Measurements from ENCODE around the gene GINM1.

Gene GINM1

GRCh38 chr6:149560736-149561135 lies 5.4 kb upstream of the GINM1 start:
- no peak overlapping the region for H3K4me3 ChIP-seq (ENCODE audit: low read depth, low read length)
- H3K4me1 ChIP-seq (ENCODE audit: control insufficient read depth, insufficient read depth, low read length): no peaks in the 10 kb centered on the region
- peaks cover 6% of the 10 kb centered on the region; the same call in 1 of the 2 replicates for H3K27me3 ChIP-seq (ENCODE audit: control insufficient read depth, insufficient read depth, low read length)
- H3K36me3 ChIP-seq (ENCODE audit: control insufficient read depth, insufficient read depth, low read length): no peaks in the 10 kb centered on the region
- no peak overlapping the region for H3K27ac ChIP-seq (ENCODE audit: low read depth, low read length)
- H3K9me3 ChIP-seq (ENCODE audit: control insufficient read depth, insufficient read depth, low read depth, low read length): no peaks in the 10 kb centered on the region
- no peak overlapping the region for H3K9ac ChIP-seq (ENCODE audit: low read length)

- Histone ChIP-seq H3K36me3 (ENCODE audit: control insufficient read depth, insufficient read depth, low read length) (no peaks in the 10 kb centered on the region), H3K4me1 (ENCODE audit: control insufficient read depth, insufficient read depth, low read length) (peaks cover 7% of the 10 kb centered on the region; the same call in 1 of the 2 replicates), H3K27me3 (ENCODE audit: control insufficient read depth, insufficient read depth, low read length) (no peaks in the 10 kb centered on the region; the same call in 1 of the 2 replicates), H3K27ac (ENCODE audit: low read depth, low read length) (no peak overlapping the region), H3K9me3 (ENCODE audit: control insufficient read depth, insufficient read depth, low read depth, low read length) (no peaks in the 10 kb centered on the region), H3K9ac (ENCODE audit: low read length) (no peak overlapping the region), H3K4me3 (ENCODE audit: low read depth, low read length) (no peak overlapping the region)
Observed at GRCh38 chr6:149563203-149563927, 2.8 kb upstream of the GINM1 start.

- Histone ChIP-seq H3K9ac (ENCODE audit: low read length) (no peak overlapping the region), H3K36me3 (ENCODE audit: control insufficient read depth, insufficient read depth, low read length) (no peaks in the 10 kb centered on the region), H3K9me3 (ENCODE audit: control insufficient read depth, insufficient read depth, low read depth, low read length) (no peaks in the 10 kb centered on the region), H3K4me3 (ENCODE audit: low read depth, low read length) (no peak overlapping the region), H3K27me3 (ENCODE audit: control insufficient read depth, insufficient read depth, low read length) (no peaks in the 10 kb centered on the region; the same call in 1 of the 2 replicates), H3K27ac (ENCODE audit: low read depth, low read length) (no peak overlapping the region), H3K4me1 (ENCODE audit: control insufficient read depth, insufficient read depth, low read length) (peaks cover 7% of the 10 kb centered on the region; the same call in 1 of the 2 replicates)
Observed at GRCh38 chr6:149563928-149564325, 2.2 kb upstream of the GINM1 start.

GRCh38 chr6:149566410-149567193 lies 427 bp downstream of the GINM1 start:
- H3K36me3 ChIP-seq (ENCODE audit: control insufficient read depth, insufficient read depth, low read length): no peaks in the 10 kb centered on the region
- H3K27ac ChIP-seq (ENCODE audit: low read depth, low read length): peak overlapping the region; percentile 85
- H3K4me3 ChIP-seq (ENCODE audit: low read depth, low read length): peak overlapping the region; percentile 100
- no peaks in the 10 kb centered on the region for H3K9me3 ChIP-seq (ENCODE audit: control insufficient read depth, insufficient read depth, low read depth, low read length)
- H3K4me1 ChIP-seq (ENCODE audit: control insufficient read depth, insufficient read depth, low read length): peaks cover 7% of the 10 kb centered on the region; the same call in 1 of the 2 replicates
- H3K27me3 ChIP-seq (ENCODE audit: control insufficient read depth, insufficient read depth, low read length): no peaks in the 10 kb centered on the region
- peak overlapping the region; percentile 95 for H3K9ac ChIP-seq (ENCODE audit: low read length)

GRCh38 chr6:149567194-149567586 lies 1.0 kb downstream of the GINM1 start:
- Histone ChIP-seq H3K27ac (ENCODE audit: low read depth, low read length) (no peak overlapping the region), H3K9ac (ENCODE audit: low read length) (peak overlapping the region; percentile 95), H3K36me3 (ENCODE audit: control insufficient read depth, insufficient read depth, low read length) (no peaks in the 10 kb centered on the region)

GRCh38 chr6:149567945-149568585 lies 1.9 kb downstream of the GINM1 start:
- Histone ChIP-seq H3K4me1 (ENCODE audit: control insufficient read depth, insufficient read depth, low read length) (peaks cover 7% of the 10 kb centered on the region; the same call in 1 of the 2 replicates), H3K36me3 (ENCODE audit: control insufficient read depth, insufficient read depth, low read length) (peaks cover 2% of the 10 kb centered on the region; the same call in 1 of the 2 replicates), H3K9me3 (ENCODE audit: control insufficient read depth, insufficient read depth, low read depth, low read length) (no peaks in the 10 kb centered on the region), H3K4me3 (ENCODE audit: low read depth, low read length) (no peak overlapping the region), H3K27ac (ENCODE audit: low read depth, low read length) (no peak overlapping the region), H3K9ac (ENCODE audit: low read length) (no peak overlapping the region), H3K27me3 (ENCODE audit: control insufficient read depth, insufficient read depth, low read length) (no peaks in the 10 kb centered on the region)

More at GRCh38 chr6:149567194-149567586, 1.0 kb downstream of the GINM1 start:
- Histone ChIP-seq H3K4me1 (ENCODE audit: control insufficient read depth, insufficient read depth, low read length) (peaks cover 7% of the 10 kb centered on the region; the same call in 1 of the 2 replicates), H3K9me3 (ENCODE audit: control insufficient read depth, insufficient read depth, low read depth, low read length) (no peaks in the 10 kb centered on the region), H3K4me3 (ENCODE audit: low read depth, low read length) (peak overlapping the region; percentile 100), H3K27me3 (ENCODE audit: control insufficient read depth, insufficient read depth, low read length) (no peaks in the 10 kb centered on the region)

- Histone ChIP-seq H3K4me3 (ENCODE audit: low read depth, low read length) (no peak overlapping the region), H3K9me3 (ENCODE audit: control insufficient read depth, insufficient read depth, low read depth, low read length) (no peaks in the 10 kb centered on the region), H3K27ac (ENCODE audit: low read depth, low read length) (no peak overlapping the region), H3K4me1 (ENCODE audit: control insufficient read depth, insufficient read depth, low read length) (no peaks in the 10 kb centered on the region), H3K27me3 (ENCODE audit: control insufficient read depth, insufficient read depth, low read length) (no peaks in the 10 kb centered on the region), H3K9ac (ENCODE audit: low read length) (no peak overlapping the region), H3K36me3 (ENCODE audit: control insufficient read depth, insufficient read depth, low read length) (peaks cover 63% of the 10 kb centered on the region)
Observed at GRCh38 chr6:149580880-149581279, 14.7 kb downstream of the GINM1 start.

GRCh38 chr6:149581349-149581748 lies 15.2 kb downstream of the GINM1 start:
- no peak overlapping the region for H3K27ac ChIP-seq (ENCODE audit: low read depth, low read length)
- no peaks in the 10 kb centered on the region for H3K4me1 ChIP-seq (ENCODE audit: control insufficient read depth, insufficient read depth, low read length)
- no peak overlapping the region for H3K9ac ChIP-seq (ENCODE audit: low read length)
- H3K9me3 ChIP-seq (ENCODE audit: control insufficient read depth, insufficient read depth, low read depth, low read length): no peaks in the 10 kb centered on the region
- H3K36me3 ChIP-seq (ENCODE audit: control insufficient read depth, insufficient read depth, low read length): peaks cover 63% of the 10 kb centered on the region
- no peak overlapping the region for H3K4me3 ChIP-seq (ENCODE audit: low read depth, low read length)
- H3K27me3 ChIP-seq (ENCODE audit: control insufficient read depth, insufficient read depth, low read length): no peaks in the 10 kb centered on the region

- Histone ChIP-seq H3K36me3 (ENCODE audit: control insufficient read depth, insufficient read depth, low read length) (peaks cover 66% of the 10 kb centered on the region), H3K9me3 (ENCODE audit: control insufficient read depth, insufficient read depth, low read depth, low read length) (no peaks in the 10 kb centered on the region), H3K4me3 (ENCODE audit: low read depth, low read length) (no peak overlapping the region), H3K4me1 (ENCODE audit: control insufficient read depth, insufficient read depth, low read length) (no peaks in the 10 kb centered on the region), H3K27me3 (ENCODE audit: control insufficient read depth, insufficient read depth, low read length) (no peaks in the 10 kb centered on the region), H3K27ac (ENCODE audit: low read depth, low read length) (no peak overlapping the region), H3K9ac (ENCODE audit: low read length) (no peak overlapping the region)
Observed at GRCh38 chr6:149586149-149586548, 20.0 kb downstream of the GINM1 start.

GRCh38 chr6:149592983-149593382 lies 26.8 kb downstream of the GINM1 start:
- Histone ChIP-seq H3K4me1 (ENCODE audit: control insufficient read depth, insufficient read depth, low read length) (no peaks in the 10 kb centered on the region), H3K9me3 (ENCODE audit: control insufficient read depth, insufficient read depth, low read depth, low read length) (no peaks in the 10 kb centered on the region), H3K36me3 (ENCODE audit: control insufficient read depth, insufficient read depth, low read length) (peaks cover 74% of the 10 kb centered on the region), H3K9ac (ENCODE audit: low read length) (no peak overlapping the region), H3K27me3 (ENCODE audit: control insufficient read depth, insufficient read depth, low read length) (no peaks in the 10 kb centered on the region), H3K4me3 (ENCODE audit: low read depth, low read length) (no peak overlapping the region), H3K27ac (ENCODE audit: low read depth, low read length) (no peak overlapping the region)

GRCh38 chr6:149593408-149593807 lies 27.2 kb downstream of the GINM1 start:
- H3K9ac ChIP-seq (ENCODE audit: low read length): no peak overlapping the region
- H3K27ac ChIP-seq (ENCODE audit: low read depth, low read length): no peak overlapping the region
- no peak overlapping the region for H3K4me3 ChIP-seq (ENCODE audit: low read depth, low read length)
- H3K4me1 ChIP-seq (ENCODE audit: control insufficient read depth, insufficient read depth, low read length): no peaks in the 10 kb centered on the region
- no peaks in the 10 kb centered on the region for H3K9me3 ChIP-seq (ENCODE audit: control insufficient read depth, insufficient read depth, low read depth, low read length)
- no peaks in the 10 kb centered on the region for H3K27me3 ChIP-seq (ENCODE audit: control insufficient read depth, insufficient read depth, low read length)
- peaks cover 73% of the 10 kb centered on the region for H3K36me3 ChIP-seq (ENCODE audit: control insufficient read depth, insufficient read depth, low read length)

All from HUES6 (cell line).